Measurements from ENCODE around the gene KCNAB2. TPM values are rescaled to one million over a fixed set of nuclear protein-coding genes. Genes with fewer than 3 reads are reported as not detected.

KCNAB2 gene
- total and polyA plus RNA-seq, 4 donors: 1.8 to 5.9 (median 4.5) TPM

DNA sequence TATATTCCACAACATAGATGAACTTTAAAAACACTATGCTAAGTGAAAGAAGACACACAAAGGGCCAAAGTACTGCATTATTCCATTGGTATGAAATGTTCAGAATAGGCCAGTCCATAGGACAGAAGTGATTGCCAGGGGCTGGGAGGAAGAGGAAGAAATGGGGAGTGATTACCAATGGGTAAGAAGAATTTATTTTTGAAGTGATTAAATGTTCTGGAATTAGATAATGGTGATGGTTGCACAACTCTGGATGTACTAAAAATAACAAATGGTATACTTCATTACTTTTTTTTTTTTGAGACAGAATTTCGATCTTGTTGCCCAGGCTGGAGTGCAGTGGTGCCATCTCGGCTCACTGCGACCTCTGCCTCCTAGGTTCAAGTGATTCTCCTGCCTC is 72.7 kb downstream of the KCNAB2 start:
- H3K27me3 ChIP-seq (ENCODE audit: control insufficient read depth in 4 of 4, insufficient read depth in 4 of 4, low read length in 3 of 4): no peaks in the 10 kb centered on the region
- DNase-seq (ENCODE audit: low spot score): no peak
- no peaks in the 10 kb centered on the region for H3K36me3 ChIP-seq (ENCODE audit: control insufficient read depth in 4 of 4, insufficient read depth in 3 of 4, low read depth in 1 of 4, low read length in 3 of 4)
- H3K9me3 ChIP-seq (ENCODE audit: control insufficient read depth in 4 of 4, low read length in 3 of 4): peaks cover 0 to 2% (median 0%) of the 10 kb centered on the region in 4 donors
- TF ChIP-seq, protein P1, sequence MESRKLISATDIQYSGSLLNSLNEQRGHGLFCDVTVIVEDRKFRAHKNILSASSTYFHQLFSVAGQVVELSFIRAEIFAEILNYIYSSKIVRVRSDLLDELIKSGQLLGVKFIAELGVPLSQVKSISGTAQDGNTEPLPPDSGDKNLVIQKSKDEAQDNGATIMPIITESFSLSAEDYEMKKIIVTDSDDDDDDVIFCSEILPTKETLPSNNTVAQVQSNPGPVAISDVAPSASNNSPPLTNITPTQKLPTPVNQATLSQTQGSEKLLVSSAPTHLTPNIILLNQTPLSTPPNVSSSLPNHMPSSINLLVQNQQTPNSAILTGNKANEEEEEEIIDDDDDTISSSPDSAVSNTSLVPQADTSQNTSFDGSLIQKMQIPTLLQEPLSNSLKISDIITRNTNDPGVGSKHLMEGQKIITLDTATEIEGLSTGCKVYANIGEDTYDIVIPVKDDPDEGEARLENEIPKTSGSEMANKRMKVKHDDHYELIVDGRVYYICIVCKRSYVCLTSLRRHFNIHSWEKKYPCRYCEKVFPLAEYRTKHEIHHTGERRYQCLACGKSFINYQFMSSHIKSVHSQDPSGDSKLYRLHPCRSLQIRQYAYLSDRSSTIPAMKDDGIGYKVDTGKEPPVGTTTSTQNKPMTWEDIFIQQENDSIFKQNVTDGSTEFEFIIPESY (IDR thresholded peaks at IDR 0.05): no peak
- TF ChIP-seq NR2F2 (IDR thresholded peaks at IDR 0.05) (no peak), MAX (IDR thresholded peaks at IDR 0.05) (no peak), CTCF (IDR thresholded peaks at IDR 0.05; ENCODE audit: low read depth, low read length, missing input control) (no peak), GABPA (IDR thresholded peaks at IDR 0.05 in 1 of 2, conservative IDR thresholded peaks at IDR 0.05 in 1 of 2) (no peak), FOXA2 (IDR thresholded peaks at IDR 0.05) (no peak), FOXA1 (IDR thresholded peaks at IDR 0.05) (no peak), RXRA (IDR thresholded peaks at IDR 0.05) (no peak), TAF1 (conservative IDR thresholded peaks at IDR 0.05) (no peak), HNF4G (IDR thresholded peaks at IDR 0.05) (no peak), SP1 (IDR thresholded peaks at IDR 0.05) (no peak), YY1 (IDR thresholded peaks at IDR 0.05) (no peak), RAD21 (IDR thresholded peaks at IDR 0.05) (no peak), HNF4A (conservative IDR thresholded peaks at IDR 0.05) (no peak), JUND (IDR thresholded peaks at IDR 0.05) (no peak)
- TF ChIP-seq, protein P2, sequence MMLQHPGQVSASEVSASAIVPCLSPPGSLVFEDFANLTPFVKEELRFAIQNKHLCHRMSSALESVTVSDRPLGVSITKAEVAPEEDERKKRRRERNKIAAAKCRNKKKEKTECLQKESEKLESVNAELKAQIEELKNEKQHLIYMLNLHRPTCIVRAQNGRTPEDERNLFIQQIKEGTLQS (IDR thresholded peaks at IDR 0.05): no peak
- WGBS: 82% methylated on average over 3 of the region's 3 CpGs
- no peaks in the 10 kb centered on the region for H3K4me1 ChIP-seq (ENCODE audit: control insufficient read depth in 4 of 4, insufficient read depth in 4 of 4, low read length in 3 of 4)
- no peak overlapping the region for H3K9ac ChIP-seq (ENCODE audit: low read depth in 1 of 2, low read length in 2 of 2)
- no peak overlapping the region for H3K4me3 ChIP-seq (ENCODE audit: low read depth in 1 of 3, low read length in 3 of 3)
- no peak overlapping the region for H3K27ac ChIP-seq (ENCODE audit: low read depth in 1 of 2, low read length in 2 of 2)

DNA sequence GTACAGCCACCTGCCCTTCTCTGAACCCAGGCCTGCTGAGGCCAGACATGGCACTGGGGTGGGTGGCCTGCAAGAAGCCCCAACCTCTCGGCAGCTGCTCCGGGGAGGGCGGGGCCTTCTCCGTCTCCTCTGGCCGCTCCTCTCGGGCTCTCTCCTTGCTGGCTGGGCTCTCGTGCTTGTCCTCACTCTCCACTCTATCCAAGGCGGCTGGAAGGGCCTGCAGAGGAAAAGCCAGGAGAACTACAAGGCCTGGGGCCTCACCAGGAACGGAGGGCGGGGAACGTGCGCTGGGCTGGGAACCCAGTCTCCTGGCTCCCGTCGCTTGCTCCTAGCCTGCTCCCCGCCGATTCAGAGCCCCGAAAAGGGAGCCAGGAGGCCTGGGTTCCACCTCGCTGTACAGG is 75.3 kb downstream of the KCNAB2 start:
- H3K27me3 ChIP-seq (ENCODE audit: control insufficient read depth in 4 of 4, insufficient read depth in 4 of 4, low read length in 3 of 4): peaks cover 0 to 2% (median 0%) of the 10 kb centered on the region in 4 donors
- no peaks in the 10 kb centered on the region for H3K9me3 ChIP-seq (ENCODE audit: control insufficient read depth in 4 of 4, low read length in 3 of 4)
- no peak overlapping the region for H3K27ac ChIP-seq (ENCODE audit: low read depth in 1 of 2, low read length in 2 of 2)
- no peak overlapping the region for H3K4me3 ChIP-seq (ENCODE audit: low read depth in 1 of 3, low read length in 3 of 3)
- H3K4me1 ChIP-seq (ENCODE audit: control insufficient read depth in 4 of 4, insufficient read depth in 4 of 4, low read length in 3 of 4): no peaks in the 10 kb centered on the region
- no peak for DNase-seq (ENCODE audit: low spot score)
- TF ChIP-seq FOXA1 (IDR thresholded peaks at IDR 0.05): no peak
- no peak for TF ChIP-seq NR2F2 (IDR thresholded peaks at IDR 0.05)
- TF ChIP-seq, protein P2 (IDR thresholded peaks at IDR 0.05): no peak
- TF ChIP-seq SP1 (IDR thresholded peaks at IDR 0.05): no peak
- TF ChIP-seq HNF4G (IDR thresholded peaks at IDR 0.05): no peak
- H3K36me3 ChIP-seq (ENCODE audit: control insufficient read depth in 4 of 4, insufficient read depth in 3 of 4, low read depth in 1 of 4, low read length in 3 of 4): no peaks in the 10 kb centered on the region
- WGBS: 89% methylated on average over 18 of the region's 18 CpGs
- no peak overlapping the region for H3K9ac ChIP-seq (ENCODE audit: low read depth in 1 of 2, low read length in 2 of 2)

Data from liver (tissue), 9 donors.